ENCODE data around the gene EGLN3.

The EGLN3 gene

DNA sequence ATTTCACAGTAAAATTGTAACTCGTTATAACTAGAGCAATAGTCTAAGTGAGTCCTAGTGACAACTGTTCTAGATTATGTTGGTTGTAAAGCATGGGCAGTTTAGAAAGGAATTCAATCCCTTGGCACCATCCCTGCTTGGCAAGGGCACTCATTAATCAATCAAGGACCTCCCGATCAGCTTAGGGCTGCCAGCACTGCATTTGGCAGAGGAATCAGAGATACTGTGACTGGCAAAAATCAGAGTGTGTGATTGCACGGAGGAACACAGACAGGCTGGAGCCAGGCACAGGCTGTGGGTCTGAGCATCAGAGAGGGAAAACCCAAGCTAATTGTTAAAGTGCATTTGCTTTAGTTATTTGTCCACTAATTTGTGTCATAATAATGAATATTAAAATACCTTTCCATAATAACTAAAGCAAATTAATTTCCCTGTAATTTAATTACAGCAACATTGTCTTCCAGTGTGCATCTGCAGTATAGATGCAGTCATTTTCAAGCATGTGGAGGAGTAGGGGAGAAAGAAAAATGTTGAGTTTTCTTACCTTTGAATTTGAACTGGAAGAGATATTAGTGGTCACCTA is 3.2 kb upstream of the EGLN3 start:
- TF ChIP-seq, protein P1, sequence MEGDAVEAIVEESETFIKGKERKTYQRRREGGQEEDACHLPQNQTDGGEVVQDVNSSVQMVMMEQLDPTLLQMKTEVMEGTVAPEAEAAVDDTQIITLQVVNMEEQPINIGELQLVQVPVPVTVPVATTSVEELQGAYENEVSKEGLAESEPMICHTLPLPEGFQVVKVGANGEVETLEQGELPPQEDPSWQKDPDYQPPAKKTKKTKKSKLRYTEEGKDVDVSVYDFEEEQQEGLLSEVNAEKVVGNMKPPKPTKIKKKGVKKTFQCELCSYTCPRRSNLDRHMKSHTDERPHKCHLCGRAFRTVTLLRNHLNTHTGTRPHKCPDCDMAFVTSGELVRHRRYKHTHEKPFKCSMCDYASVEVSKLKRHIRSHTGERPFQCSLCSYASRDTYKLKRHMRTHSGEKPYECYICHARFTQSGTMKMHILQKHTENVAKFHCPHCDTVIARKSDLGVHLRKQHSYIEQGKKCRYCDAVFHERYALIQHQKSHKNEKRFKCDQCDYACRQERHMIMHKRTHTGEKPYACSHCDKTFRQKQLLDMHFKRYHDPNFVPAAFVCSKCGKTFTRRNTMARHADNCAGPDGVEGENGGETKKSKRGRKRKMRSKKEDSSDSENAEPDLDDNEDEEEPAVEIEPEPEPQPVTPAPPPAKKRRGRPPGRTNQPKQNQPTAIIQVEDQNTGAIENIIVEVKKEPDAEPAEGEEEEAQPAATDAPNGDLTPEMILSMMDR (IDR thresholded peaks at IDR 0.05; ENCODE audit: insufficient read depth, missing control alignments), result no peak
- FAIRE-seq, result no peak
- no peak for DNase-seq (ENCODE audit: insufficient read length, low spot score)

GRCh38 chr14:33952541-33952940 is 1.7 kb upstream of the EGLN3 start:
- FAIRE-seq (no peak), DNase-seq (ENCODE audit: insufficient read length, low spot score) (no peak)
- TF ChIP-seq, protein P1 (IDR thresholded peaks at IDR 0.05; ENCODE audit: insufficient read depth, missing control alignments), result no peak

DNA sequence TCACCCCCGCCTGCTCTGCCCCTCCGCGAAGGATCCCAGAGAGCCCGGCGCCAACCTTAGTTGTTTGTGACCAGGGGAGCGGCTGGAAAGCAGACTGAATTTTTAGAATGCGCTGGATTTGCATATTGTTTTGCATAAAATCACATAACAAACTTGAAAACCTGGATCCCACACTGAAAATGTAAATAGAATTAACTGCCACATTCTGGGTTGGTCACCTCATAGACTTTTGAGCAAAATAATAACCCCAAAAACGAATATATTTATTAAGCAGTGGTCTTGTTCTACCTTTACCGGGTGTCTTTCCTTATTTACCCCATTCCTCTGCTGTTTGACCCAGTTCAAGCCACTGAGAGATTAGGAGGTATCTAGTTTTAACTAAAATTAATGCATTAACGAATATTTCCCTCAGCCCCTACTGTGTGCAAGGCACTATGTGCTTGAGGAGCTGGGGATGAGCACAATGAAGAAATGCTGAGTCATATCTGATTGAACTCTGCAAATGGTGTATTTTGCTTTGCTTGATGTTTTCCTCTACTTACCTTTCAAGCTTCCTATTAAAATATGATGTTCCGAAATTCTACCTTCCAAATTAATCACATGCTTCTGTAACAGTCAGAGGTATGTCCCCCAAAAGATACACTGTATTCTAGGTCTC is 438 bp upstream of the EGLN3 start:
- peak; percentile 46 for FAIRE-seq
- DNase-seq (ENCODE audit: insufficient read length, low spot score), result no peak
- TF ChIP-seq, protein P1 (IDR thresholded peaks at IDR 0.05; ENCODE audit: insufficient read depth, missing control alignments), result no peak

GRCh38 chr14:33949411-33949893 is 1.4 kb downstream of the EGLN3 start:
- TF ChIP-seq, protein P1 (IDR thresholded peaks at IDR 0.05; ENCODE audit: insufficient read depth, missing control alignments), result no peak
- DNase-seq (ENCODE audit: insufficient read length, low spot score) (no peak), FAIRE-seq (no peak)

DNA sequence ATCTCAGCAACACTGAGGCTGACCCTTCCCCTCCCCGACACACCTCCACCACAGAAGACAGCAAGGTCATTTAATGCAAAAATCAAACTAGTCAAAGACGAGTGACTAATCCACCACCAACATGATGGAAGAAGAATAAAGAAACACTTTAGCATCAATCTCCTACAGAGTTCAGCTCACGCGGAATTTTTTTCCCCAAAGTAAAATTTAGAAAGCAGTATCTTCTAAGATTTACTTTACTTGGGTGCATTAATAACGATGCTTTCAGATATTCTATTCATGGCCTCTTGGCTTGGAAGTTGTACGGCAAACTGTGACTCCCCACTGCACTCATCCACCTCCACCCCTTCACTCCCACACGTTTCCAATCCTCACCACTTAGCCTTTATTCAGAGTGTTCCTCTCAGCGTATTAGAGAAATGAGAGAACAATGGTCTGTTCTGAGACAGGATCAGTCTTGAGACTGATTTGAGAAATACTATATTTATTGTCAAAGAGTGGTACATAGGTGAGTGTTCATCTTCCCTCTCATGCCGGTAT is 1.9 kb downstream of the EGLN3 start:
- FAIRE-seq (no peak), DNase-seq (ENCODE audit: insufficient read length, low spot score) (no peak)
- TF ChIP-seq, protein P1 (IDR thresholded peaks at IDR 0.05; ENCODE audit: insufficient read depth, missing control alignments), result no peak

DNA sequence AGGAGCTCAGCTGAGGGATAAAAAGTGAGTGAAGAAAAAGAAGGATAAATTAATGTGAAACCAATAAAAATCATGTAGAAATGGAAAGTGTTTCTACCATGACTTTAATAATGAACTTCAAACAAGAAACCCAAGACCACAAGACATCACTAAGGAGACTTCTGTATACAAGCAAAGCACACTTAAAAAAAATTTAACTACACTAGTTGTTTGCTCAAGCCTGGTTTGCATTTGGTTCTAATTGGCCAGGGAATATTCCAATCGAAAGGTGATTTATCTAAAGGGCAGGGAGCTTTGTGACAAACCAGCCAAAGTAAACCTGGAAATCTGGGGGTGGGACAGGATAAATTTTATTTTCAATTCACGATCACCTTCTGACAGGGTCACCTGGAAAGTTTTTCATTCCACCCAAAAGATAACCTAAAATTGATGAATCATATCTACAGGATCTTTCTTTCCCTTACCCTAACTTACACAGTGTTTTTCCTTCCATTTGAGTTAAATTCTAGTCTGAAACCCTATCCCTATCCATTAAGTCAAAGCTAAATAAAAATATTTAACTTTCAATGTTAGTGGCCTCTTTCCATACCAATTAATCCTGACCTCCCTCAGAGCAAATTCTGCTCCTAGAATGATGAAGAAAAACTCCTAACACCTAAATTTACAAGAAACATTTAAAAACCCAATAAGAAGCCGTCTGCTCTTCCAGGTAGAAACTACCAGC is 2.6 kb downstream of the EGLN3 start:
- TF ChIP-seq, protein P1 (IDR thresholded peaks at IDR 0.05; ENCODE audit: insufficient read depth, missing control alignments), result no peak
- DNase-seq (ENCODE audit: insufficient read length, low spot score) (no peak), FAIRE-seq (no peak)

Measured in D721Med (cell line).